ENCODE results near the gene CELF1. TPM values are rescaled to one million over a fixed set of nuclear protein-coding genes. Genes with fewer than 3 reads are reported as not detected.

Gene CELF1
- total and polyA plus RNA-seq, 2 donors (not counting 1 experiment from before 2014, with no cell fraction given) = 52.0 to 153 TPM

GRCh38 chr11:47446833-47447232, 106.1 kb downstream of the CELF1 start:
- ChIA-PET CTCF (no interaction called here), POLR2A (no interaction called here)
- no peak overlapping the region for H3K9ac ChIP-seq (ENCODE audit: low read length)
- intact Hi-C loops (cut with micrococcal nuclease) = no loop called here
- DNase-seq = no peak
- no peak overlapping the region for H3K4me3 ChIP-seq (ENCODE audit: control extremely low read depth in 1 of 5, extremely low read depth in 1 of 5, insufficient read depth in 1 of 5, low read depth in 2 of 5, low read length in 4 of 5)
- 88% methylated on average over 9 of the region's 9 CpGs for WGBS (ENCODE audit: insufficient coverage)
- no peaks in the 10 kb centered on the region for H4K20me1 ChIP-seq (ENCODE audit: control insufficient read depth, insufficient read depth, low read length, poor library complexity, severe bottlenecking)
- H3K9me3 ChIP-seq (ENCODE audit: control extremely low read depth in 1 of 3, control insufficient read depth in 2 of 3, insufficient read depth in 1 of 3, low read length in 2 of 3) = no peaks in the 10 kb centered on the region
- H2AFZ ChIP-seq (ENCODE audit: insufficient read depth, low read depth, low read length, poor library complexity, severe bottlenecking) = no peak overlapping the region
- H3K27ac ChIP-seq (ENCODE audit: low read length in 2 of 2) = no peak overlapping the region
- no peak for ATAC-seq (ENCODE audit: low read depth)
- no peaks in the 10 kb centered on the region for H3K27me3 ChIP-seq (replicated peaks in 1 of 4; ENCODE audit: control extremely low read depth in 1 of 4, control insufficient read depth in 3 of 4, insufficient read depth in 4 of 4, low read length in 3 of 4)
- H3K4me1 ChIP-seq (ENCODE audit: control insufficient read depth in 2 of 2, insufficient read depth in 2 of 2, low read length in 2 of 2) = no peaks in the 10 kb centered on the region
- no peak overlapping the region for H3K4me2 ChIP-seq (replicated peaks; ENCODE audit: low read depth, low read length, poor library complexity, severe bottlenecking)
- no peak overlapping the region for H3K27ac Mint-ChIP-seq
- no peaks in the 10 kb centered on the region for H3K79me2 ChIP-seq (ENCODE audit: control insufficient read depth, insufficient read depth, low read length)
- TF ChIP-seq, protein P1, sequence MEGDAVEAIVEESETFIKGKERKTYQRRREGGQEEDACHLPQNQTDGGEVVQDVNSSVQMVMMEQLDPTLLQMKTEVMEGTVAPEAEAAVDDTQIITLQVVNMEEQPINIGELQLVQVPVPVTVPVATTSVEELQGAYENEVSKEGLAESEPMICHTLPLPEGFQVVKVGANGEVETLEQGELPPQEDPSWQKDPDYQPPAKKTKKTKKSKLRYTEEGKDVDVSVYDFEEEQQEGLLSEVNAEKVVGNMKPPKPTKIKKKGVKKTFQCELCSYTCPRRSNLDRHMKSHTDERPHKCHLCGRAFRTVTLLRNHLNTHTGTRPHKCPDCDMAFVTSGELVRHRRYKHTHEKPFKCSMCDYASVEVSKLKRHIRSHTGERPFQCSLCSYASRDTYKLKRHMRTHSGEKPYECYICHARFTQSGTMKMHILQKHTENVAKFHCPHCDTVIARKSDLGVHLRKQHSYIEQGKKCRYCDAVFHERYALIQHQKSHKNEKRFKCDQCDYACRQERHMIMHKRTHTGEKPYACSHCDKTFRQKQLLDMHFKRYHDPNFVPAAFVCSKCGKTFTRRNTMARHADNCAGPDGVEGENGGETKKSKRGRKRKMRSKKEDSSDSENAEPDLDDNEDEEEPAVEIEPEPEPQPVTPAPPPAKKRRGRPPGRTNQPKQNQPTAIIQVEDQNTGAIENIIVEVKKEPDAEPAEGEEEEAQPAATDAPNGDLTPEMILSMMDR (IDR thresholded peaks at IDR 0.05) = no peak
- no peak for TF ChIP-seq EZH2 (IDR thresholded peaks at IDR 0.05; ENCODE audit: borderline replicate concordance, insufficient read depth, low read depth, low read length, poor library complexity, severe bottlenecking)
- H3K36me3 ChIP-seq (replicated peaks in 1 of 2; ENCODE audit: control extremely low read depth in 1 of 2, control insufficient read depth in 1 of 2, extremely low read depth in 1 of 2, insufficient read depth in 2 of 2, low read length in 1 of 2) = no peaks in the 10 kb centered on the region
- no peak overlapping the region for H3K4me3 Mint-ChIP-seq
- H3K27me3 Mint-ChIP-seq = no peaks in the 10 kb centered on the region
- no peaks in the 10 kb centered on the region for H3K9me3 Mint-ChIP-seq (ENCODE audit: insufficient read depth)
- H3K4me1 Mint-ChIP-seq = no peaks in the 10 kb centered on the region

DNA sequence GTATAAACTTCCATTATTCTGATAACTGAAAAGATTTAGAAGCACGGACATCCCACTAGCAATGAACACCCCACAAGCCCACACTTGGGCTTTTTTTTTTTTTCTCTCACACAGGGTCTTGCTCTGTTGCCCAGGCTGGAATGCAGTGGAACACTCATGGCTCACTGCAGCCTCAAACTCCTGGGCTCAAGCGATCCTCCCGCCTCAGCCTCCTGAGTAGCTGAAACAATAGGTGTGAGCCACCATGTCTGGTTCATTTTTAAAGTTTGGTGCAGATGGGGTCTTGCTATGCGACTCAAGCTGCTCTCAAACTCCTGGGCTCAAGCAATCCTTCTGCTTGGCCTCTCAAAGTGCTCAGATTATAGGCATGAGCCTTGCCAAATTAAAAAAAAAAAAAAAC, 107.1 kb downstream of the CELF1 start:
- H3K27ac ChIP-seq (ENCODE audit: low read length in 2 of 2) = no peak overlapping the region
- no peak for ATAC-seq (ENCODE audit: low read depth)
- no peak overlapping the region for H3K9ac ChIP-seq (ENCODE audit: low read length)
- no peak overlapping the region for H2AFZ ChIP-seq (ENCODE audit: insufficient read depth, low read depth, low read length, poor library complexity, severe bottlenecking)
- no peak for DNase-seq
- no peak overlapping the region for H3K4me3 Mint-ChIP-seq
- no peaks in the 10 kb centered on the region for H3K4me1 Mint-ChIP-seq
- H3K27me3 ChIP-seq (replicated peaks in 1 of 4; ENCODE audit: control extremely low read depth in 1 of 4, control insufficient read depth in 3 of 4, insufficient read depth in 4 of 4, low read length in 3 of 4) = no peaks in the 10 kb centered on the region
- H3K79me2 ChIP-seq (ENCODE audit: control insufficient read depth, insufficient read depth, low read length) = no peaks in the 10 kb centered on the region
- TF ChIP-seq, protein P1 (IDR thresholded peaks at IDR 0.05) = no peak
- no peak for TF ChIP-seq EZH2 (IDR thresholded peaks at IDR 0.05; ENCODE audit: borderline replicate concordance, insufficient read depth, low read depth, low read length, poor library complexity, severe bottlenecking)
- intact Hi-C loops (cut with micrococcal nuclease) = no loop called here
- H3K27me3 Mint-ChIP-seq = no peaks in the 10 kb centered on the region
- H3K9me3 ChIP-seq (ENCODE audit: control extremely low read depth in 1 of 3, control insufficient read depth in 2 of 3, insufficient read depth in 1 of 3, low read length in 2 of 3) = no peaks in the 10 kb centered on the region
- ChIA-PET CTCF (interaction anchor here (0.6 to 0.7 kb wide), 3 partner anchors 35 to 295 kb away, joined by 3 to 4 read pairs (median 4); no protein-coding TSS in a partner anchor), POLR2A (interaction anchor here (0.7 kb wide), 2 partner anchors 110 to 204 kb away, joined by 3 to 10 read pairs; no protein-coding TSS in a partner anchor)
- no peaks in the 10 kb centered on the region for H3K4me1 ChIP-seq (ENCODE audit: control insufficient read depth in 2 of 2, insufficient read depth in 2 of 2, low read length in 2 of 2)
- WGBS (ENCODE audit: insufficient coverage) = 97% methylated on average over 4 of the region's 4 CpGs
- no peak overlapping the region for H3K4me2 ChIP-seq (replicated peaks; ENCODE audit: low read depth, low read length, poor library complexity, severe bottlenecking)
- no peak overlapping the region for H3K4me3 ChIP-seq (ENCODE audit: control extremely low read depth in 1 of 5, extremely low read depth in 1 of 5, insufficient read depth in 1 of 5, low read depth in 2 of 5, low read length in 4 of 5)
- no peaks in the 10 kb centered on the region for H3K36me3 ChIP-seq (replicated peaks in 1 of 2; ENCODE audit: control extremely low read depth in 1 of 2, control insufficient read depth in 1 of 2, extremely low read depth in 1 of 2, insufficient read depth in 2 of 2, low read length in 1 of 2)
- no peak overlapping the region for H3K27ac Mint-ChIP-seq
- no peaks in the 10 kb centered on the region for H4K20me1 ChIP-seq (ENCODE audit: control insufficient read depth, insufficient read depth, low read length, poor library complexity, severe bottlenecking)
- no peaks in the 10 kb centered on the region for H3K9me3 Mint-ChIP-seq (ENCODE audit: insufficient read depth)
